Esophagus squamous epithelium (tissue), 4 donors: Measurements from ENCODE around the gene CLCN4.
A peak's percentile ranks its signal among the peaks of the same experiment; 100 is the strongest.

Experiments used
- CTCF ChIP-seq, 6 experiments: fragments of 450-650 bp in 4 of 6; fragments of 200-600 bp in 2 of 6; sonication (generic) in 2 of 6; IDR thresholded peaks; one replicate each; pipeline ENCODE4 v1.5.1; 2016 to 2019; ENCODE audit warnings: antibody characterized with exemption in 6 of 6, mild to moderate bottlenecking in 4 of 6, moderate library complexity in 4 of 6
- POLR2A ChIP-seq, 4 donors: fragments of 450-650 bp; IDR thresholded peaks; one replicate each; pipeline ENCODE4 v1.6.1; 2017; ENCODE audit warnings: antibody characterized with exemption in 4 of 4, mild to moderate bottlenecking in 4 of 4, moderate library complexity in 3 of 4

DNA sequence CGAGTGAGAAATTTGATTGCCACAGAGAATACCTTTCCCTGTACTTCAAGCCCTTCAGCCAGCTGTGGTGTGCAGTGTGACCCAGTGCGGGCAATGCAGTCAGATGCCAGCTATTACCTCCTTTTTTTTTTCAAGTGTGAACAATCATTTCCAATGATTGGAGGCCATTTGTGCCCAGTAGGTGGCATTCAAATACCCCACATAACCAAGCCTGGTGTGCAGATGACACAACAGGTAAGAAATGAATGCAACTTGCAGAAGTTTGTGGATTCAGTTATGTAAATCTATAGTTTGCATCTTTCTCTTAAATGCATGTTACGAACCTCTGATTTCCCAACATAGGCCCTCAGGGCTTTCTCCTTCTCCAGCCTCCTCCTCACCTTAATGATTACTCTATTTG lies 98.0 kb downstream of the CLCN4 start:
- peak in 4 of 6 experiments; percentile 16 to 40 (median 25) for TF ChIP-seq CTCF (IDR thresholded peaks at IDR 0.05)
- TF ChIP-seq POLR2A (IDR thresholded peaks at IDR 0.05) = no peak
